Activated naive CD8-positive, alpha-beta T cell (primary cell): ENCODE data around the gene TMC5.

ENCODE experiments used
- H3K27ac Mint-ChIP-seq: one replicate; pipeline ENCODE4 v1.8.0; 2021; ENCODE audit warnings: mixed read lengths
- H3K27me3 Mint-ChIP-seq: one replicate; pipeline ENCODE4 v1.8.0; 2021; ENCODE audit warnings: mixed read lengths
- H3K36me3 Mint-ChIP-seq: one replicate; pipeline ENCODE4 v1.8.0; 2021; ENCODE audit warnings: mixed read lengths
- H3K4me1 Mint-ChIP-seq: one replicate; pipeline ENCODE4 v1.8.0; 2021; ENCODE audit warnings: low read depth, mixed read lengths
- H3K4me3 Mint-ChIP-seq: one replicate; pipeline ENCODE4 v1.8.0; 2021; ENCODE audit warnings: mild to moderate bottlenecking, mixed read lengths
- H3K9me3 Mint-ChIP-seq: one replicate; pipeline ENCODE4 v1.8.0; 2021; ENCODE audit warnings: low read depth, mixed read lengths

Gene TMC5

GRCh38 chr16:19431636-19432340 lies 14.1 kb downstream of the TMC5 start:
- Mint-ChIP-seq H3K36me3 (no peaks in the 10 kb centered on the region), H3K9me3 (no peaks in the 10 kb centered on the region), H3K4me3 (no peak overlapping the region), H3K27me3 (no peaks in the 10 kb centered on the region), H3K27ac (no peak overlapping the region), H3K4me1 (no peaks in the 10 kb centered on the region)

DNA sequence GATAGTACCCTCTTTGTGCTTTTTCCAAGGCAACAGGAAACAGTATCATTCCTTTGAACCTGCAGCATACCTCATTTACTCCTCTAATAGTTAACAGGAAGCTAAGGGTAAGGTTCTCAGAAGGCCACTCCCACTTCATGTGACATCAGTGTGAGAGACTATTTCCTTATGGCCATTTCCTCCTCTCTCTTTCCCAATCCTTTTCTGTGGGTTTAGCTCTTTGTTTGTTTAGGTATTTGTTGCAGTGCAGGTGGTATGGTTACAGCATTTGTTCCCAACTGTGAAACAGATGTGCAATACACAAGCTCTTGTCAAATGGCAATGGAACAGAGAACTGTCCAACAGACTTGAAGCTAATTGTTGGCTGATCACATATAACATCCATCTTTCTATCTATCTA lies 14.7 kb downstream of the TMC5 start:
- H3K27me3 Mint-ChIP-seq = no peaks in the 10 kb centered on the region
- H3K27ac Mint-ChIP-seq = no peak overlapping the region
- no peaks in the 10 kb centered on the region for H3K9me3 Mint-ChIP-seq
- H3K36me3 Mint-ChIP-seq = no peaks in the 10 kb centered on the region
- H3K4me1 Mint-ChIP-seq = no peaks in the 10 kb centered on the region
- H3K4me3 Mint-ChIP-seq = no peak overlapping the region

DNA sequence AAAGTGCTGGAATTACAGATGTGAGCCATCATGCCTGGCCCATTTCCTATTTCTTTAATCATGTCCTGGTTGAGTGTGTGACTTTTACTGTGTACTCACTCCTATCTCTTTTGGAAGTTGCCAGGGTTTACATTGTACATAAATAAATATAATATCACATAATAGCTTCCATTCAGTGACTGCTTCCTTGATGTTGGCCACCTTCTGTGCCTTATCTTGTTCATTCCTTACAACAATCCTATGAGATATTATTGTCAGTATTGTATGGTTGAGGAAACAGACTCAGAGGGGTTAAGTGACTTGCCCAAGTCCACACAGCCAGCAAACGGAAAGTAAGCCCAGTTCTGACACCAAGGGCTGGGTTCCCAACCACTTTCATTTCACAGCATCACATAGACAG lies 16.9 kb downstream of the TMC5 start:
- no peaks in the 10 kb centered on the region for H3K27me3 Mint-ChIP-seq
- no peak overlapping the region for H3K4me3 Mint-ChIP-seq
- H3K4me1 Mint-ChIP-seq = no peaks in the 10 kb centered on the region
- no peaks in the 10 kb centered on the region for H3K9me3 Mint-ChIP-seq
- H3K36me3 Mint-ChIP-seq = no peaks in the 10 kb centered on the region
- H3K27ac Mint-ChIP-seq = no peak overlapping the region

DNA sequence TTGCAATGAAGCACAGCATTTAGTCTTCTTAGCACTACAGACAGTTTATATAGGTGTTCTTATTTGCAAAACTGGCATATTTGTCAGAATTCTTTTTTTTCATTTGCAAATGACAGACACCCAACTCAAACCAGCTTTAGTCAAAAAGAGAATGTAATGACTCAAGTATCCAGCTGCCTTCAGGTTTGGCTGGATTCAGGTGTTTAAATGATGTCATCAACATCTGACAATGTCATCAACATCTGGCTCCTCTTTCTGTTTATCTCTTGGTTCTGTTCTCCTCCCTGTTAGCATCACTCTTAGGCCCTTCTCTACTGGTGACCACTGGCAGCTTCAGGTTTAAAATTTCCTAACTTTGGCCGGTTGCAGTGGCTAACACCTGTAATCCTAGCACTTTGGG lies 18.9 kb downstream of the TMC5 start:
- H3K4me1 Mint-ChIP-seq = no peaks in the 10 kb centered on the region
- no peak overlapping the region for H3K27ac Mint-ChIP-seq
- no peaks in the 10 kb centered on the region for H3K36me3 Mint-ChIP-seq
- peaks cover 2% of the 10 kb centered on the region for H3K27me3 Mint-ChIP-seq
- no peaks in the 10 kb centered on the region for H3K9me3 Mint-ChIP-seq
- H3K4me3 Mint-ChIP-seq = no peak overlapping the region

DNA sequence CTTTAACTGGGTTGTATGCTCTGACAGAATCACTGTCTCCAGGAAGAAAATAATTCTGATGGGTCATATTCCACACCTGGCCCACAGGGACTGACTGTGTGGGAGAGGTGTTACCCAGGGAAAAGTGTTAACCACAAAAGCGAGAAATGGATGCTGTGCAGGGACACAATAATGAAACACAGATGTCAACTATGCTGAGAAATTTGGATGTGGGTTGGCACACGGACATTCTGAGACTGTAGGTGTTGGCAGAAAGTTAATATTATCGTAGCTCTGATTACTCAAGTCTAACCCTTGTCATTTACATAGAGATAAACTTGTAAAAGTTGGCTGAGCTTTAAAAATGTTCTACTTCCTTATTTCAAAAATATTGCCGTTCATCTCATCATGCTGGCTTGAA lies 19.6 kb downstream of the TMC5 start:
- H3K27ac Mint-ChIP-seq = no peak overlapping the region
- H3K27me3 Mint-ChIP-seq = peaks cover 2% of the 10 kb centered on the region
- no peaks in the 10 kb centered on the region for H3K9me3 Mint-ChIP-seq
- H3K36me3 Mint-ChIP-seq = no peaks in the 10 kb centered on the region
- no peaks in the 10 kb centered on the region for H3K4me1 Mint-ChIP-seq
- no peak overlapping the region for H3K4me3 Mint-ChIP-seq

- H3K27ac Mint-ChIP-seq = no peak overlapping the region
- no peaks in the 10 kb centered on the region for H3K9me3 Mint-ChIP-seq
- H3K36me3 Mint-ChIP-seq = no peaks in the 10 kb centered on the region
- H3K4me1 Mint-ChIP-seq = no peaks in the 10 kb centered on the region
- H3K4me3 Mint-ChIP-seq = no peak overlapping the region
- H3K27me3 Mint-ChIP-seq = peaks cover 10% of the 10 kb centered on the region
Observed at GRCh38 chr16:19438739-19439138, 21.1 kb downstream of the TMC5 start.

- no peak overlapping the region for H3K4me3 Mint-ChIP-seq
- H3K9me3 Mint-ChIP-seq = no peaks in the 10 kb centered on the region
- H3K27ac Mint-ChIP-seq = no peak overlapping the region
- peaks cover 11% of the 10 kb centered on the region for H3K27me3 Mint-ChIP-seq
- H3K36me3 Mint-ChIP-seq = no peaks in the 10 kb centered on the region
- no peaks in the 10 kb centered on the region for H3K4me1 Mint-ChIP-seq
Observed at GRCh38 chr16:19439483-19439882, 21.8 kb downstream of the TMC5 start.

DNA sequence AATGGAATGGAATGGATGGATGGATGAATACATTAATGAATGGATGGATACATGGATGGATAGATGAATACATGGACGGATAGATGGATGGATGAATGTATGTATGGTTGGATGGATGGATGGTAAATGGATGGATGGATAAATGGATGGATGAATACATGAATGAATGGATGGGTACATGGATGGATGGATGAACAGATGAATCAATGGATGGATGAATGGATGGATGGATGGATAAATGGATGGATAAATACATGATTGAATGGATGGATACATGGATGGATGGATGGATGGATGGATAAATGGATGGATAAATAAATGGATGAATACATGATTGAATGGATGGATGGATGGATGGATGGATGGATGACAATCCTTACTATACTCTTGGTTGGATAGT lies 26.0 kb downstream of the TMC5 start:
- H3K4me3 Mint-ChIP-seq = no peak overlapping the region
- no peaks in the 10 kb centered on the region for H3K9me3 Mint-ChIP-seq
- H3K36me3 Mint-ChIP-seq = no peaks in the 10 kb centered on the region
- peaks cover 13% of the 10 kb centered on the region for H3K27me3 Mint-ChIP-seq
- no peaks in the 10 kb centered on the region for H3K4me1 Mint-ChIP-seq
- H3K27ac Mint-ChIP-seq = no peak overlapping the region

DNA sequence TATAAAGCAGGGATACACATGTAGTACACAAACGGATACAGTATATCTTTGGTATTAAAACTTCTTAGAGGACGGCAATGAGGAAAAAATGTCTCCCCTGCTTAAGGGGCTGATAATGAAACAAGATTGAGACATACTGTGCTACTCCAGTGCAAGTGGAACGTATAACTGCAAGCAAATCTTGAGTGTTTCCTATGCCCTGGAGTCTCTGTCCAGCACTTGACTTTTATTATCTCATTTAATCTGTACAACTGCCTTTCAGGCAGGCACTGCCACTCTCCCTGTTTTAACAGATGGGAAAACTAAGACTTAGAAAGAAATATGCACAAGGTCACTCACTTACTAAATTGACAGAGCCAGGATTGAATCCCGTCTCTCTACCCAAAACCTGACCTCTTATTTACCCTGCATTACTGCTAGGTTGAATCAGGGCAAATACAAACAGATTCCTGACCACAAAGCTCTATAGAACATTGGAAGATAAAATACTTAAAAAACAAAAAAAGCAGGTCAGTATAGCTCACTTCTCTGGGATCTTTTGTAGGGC lies 28.7 kb downstream of the TMC5 start:
- H3K27me3 Mint-ChIP-seq = peaks cover 13% of the 10 kb centered on the region
- no peaks in the 10 kb centered on the region for H3K4me1 Mint-ChIP-seq
- H3K4me3 Mint-ChIP-seq = no peak overlapping the region
- H3K9me3 Mint-ChIP-seq = no peaks in the 10 kb centered on the region
- H3K27ac Mint-ChIP-seq = no peak overlapping the region
- H3K36me3 Mint-ChIP-seq = no peaks in the 10 kb centered on the region

- Mint-ChIP-seq H3K4me3 (no peak overlapping the region), H3K36me3 (no peaks in the 10 kb centered on the region), H3K27me3 (peaks cover 13% of the 10 kb centered on the region), H3K27ac (no peak overlapping the region), H3K4me1 (no peaks in the 10 kb centered on the region), H3K9me3 (no peaks in the 10 kb centered on the region)
Observed at GRCh38 chr16:19446886-19447285, 29.2 kb downstream of the TMC5 start.

GRCh38 chr16:19450186-19450585 lies 32.5 kb downstream of the TMC5 start:
- H3K4me3 Mint-ChIP-seq = no peak overlapping the region
- H3K27me3 Mint-ChIP-seq = peaks cover 6% of the 10 kb centered on the region
- H3K27ac Mint-ChIP-seq = no peak overlapping the region
- H3K9me3 Mint-ChIP-seq = no peaks in the 10 kb centered on the region
- no peaks in the 10 kb centered on the region for H3K4me1 Mint-ChIP-seq
- H3K36me3 Mint-ChIP-seq = no peaks in the 10 kb centered on the region

GRCh38 chr16:19458722-19459379 lies 41.2 kb downstream of the TMC5 start:
- no peak overlapping the region for H3K4me3 Mint-ChIP-seq
- H3K27ac Mint-ChIP-seq = no peak overlapping the region
- no peaks in the 10 kb centered on the region for H3K4me1 Mint-ChIP-seq
- H3K27me3 Mint-ChIP-seq = peaks cover 10% of the 10 kb centered on the region
- no peaks in the 10 kb centered on the region for H3K36me3 Mint-ChIP-seq
- no peaks in the 10 kb centered on the region for H3K9me3 Mint-ChIP-seq

DNA sequence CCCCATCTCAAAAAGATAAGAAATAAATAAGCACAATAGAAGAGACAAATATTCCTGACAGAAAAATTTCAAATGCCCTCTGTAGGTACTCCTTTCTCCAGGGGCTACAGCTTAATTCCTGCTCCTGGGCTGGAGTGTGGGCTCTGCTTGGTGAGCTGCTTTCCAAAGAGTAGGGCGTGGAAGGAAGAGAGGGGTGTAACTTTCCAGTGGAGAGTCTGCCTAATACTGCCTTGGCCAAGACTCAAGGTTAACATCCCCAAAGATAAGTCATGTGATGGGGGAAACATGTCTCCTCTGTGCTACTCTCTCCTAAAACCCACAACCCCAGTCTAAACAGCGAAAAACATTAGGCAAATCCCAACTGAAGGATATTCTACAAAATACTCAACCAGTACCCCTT lies 42.7 kb downstream of the TMC5 start:
- Mint-ChIP-seq H3K27ac (no peak overlapping the region), H3K4me3 (no peak overlapping the region), H3K27me3 (peaks cover 10% of the 10 kb centered on the region), H3K4me1 (no peaks in the 10 kb centered on the region), H3K36me3 (no peaks in the 10 kb centered on the region), H3K9me3 (no peaks in the 10 kb centered on the region)

DNA sequence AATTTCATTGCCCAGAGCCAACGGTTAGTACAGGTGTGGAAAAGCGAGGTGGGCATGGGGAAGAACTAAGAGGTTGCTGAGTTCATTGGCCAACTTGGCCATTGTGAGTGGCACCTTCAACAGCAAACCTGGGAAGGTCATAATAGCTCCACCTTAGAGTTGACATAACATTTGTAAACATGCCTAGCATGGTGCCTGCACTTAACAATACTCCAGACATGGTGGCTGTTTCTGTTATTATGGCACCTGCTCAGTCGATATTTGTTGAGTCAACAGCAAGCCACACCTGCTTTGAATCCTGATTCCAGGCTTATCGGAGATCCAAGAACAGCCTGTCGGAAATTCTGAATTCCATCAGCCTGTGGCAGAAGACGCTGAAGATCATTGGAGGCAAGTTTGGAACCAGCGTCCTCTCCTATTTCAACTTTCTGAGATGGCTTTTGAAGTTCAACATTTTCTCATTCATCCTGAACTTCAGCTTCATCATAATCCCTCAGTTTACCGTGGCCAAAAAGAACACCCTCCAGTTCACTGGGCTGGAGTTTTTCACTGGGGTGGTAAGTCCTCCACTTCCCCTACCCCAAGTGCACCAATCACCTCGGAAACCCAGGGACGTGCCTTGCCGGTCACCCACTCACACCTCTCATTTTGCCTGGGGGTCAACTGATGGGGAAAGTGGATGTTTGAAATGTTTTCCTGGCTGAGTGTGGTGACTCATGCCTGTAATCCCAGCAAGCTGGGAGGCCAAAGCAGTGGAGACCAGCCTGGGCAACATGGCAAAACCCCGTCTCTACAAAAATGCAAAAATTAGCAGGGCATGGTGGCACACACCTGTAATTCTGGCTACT lies 46.0 kb downstream of the TMC5 start:
- Mint-ChIP-seq H3K27ac (no peak overlapping the region), H3K4me3 (no peak overlapping the region), H3K27me3 (peaks cover 9% of the 10 kb centered on the region), H3K9me3 (no peaks in the 10 kb centered on the region), H3K4me1 (no peaks in the 10 kb centered on the region), H3K36me3 (no peaks in the 10 kb centered on the region)

DNA sequence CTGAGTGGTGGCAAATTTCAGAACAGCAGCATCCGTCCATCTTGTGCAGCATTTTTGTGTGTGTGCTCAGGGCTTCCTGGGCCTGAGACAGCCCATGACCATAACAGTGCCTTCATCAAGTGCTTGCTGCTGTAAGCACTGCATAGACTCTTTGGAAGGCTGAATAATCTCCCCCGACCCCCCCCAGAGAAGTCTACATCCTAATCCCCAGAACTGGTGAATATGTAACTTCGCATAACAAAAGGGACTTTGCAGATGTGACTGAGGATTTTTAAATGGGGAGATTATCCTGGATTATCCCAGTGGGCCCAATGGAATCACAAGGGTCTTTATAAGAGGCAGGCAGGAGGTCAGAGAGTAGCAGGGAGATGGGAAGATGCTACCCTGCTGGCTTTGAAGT lies 50.6 kb downstream of the TMC5 start:
- no peaks in the 10 kb centered on the region for H3K36me3 Mint-ChIP-seq
- H3K9me3 Mint-ChIP-seq = no peaks in the 10 kb centered on the region
- no peaks in the 10 kb centered on the region for H3K27me3 Mint-ChIP-seq
- H3K27ac Mint-ChIP-seq = no peak overlapping the region
- no peaks in the 10 kb centered on the region for H3K4me1 Mint-ChIP-seq
- no peak overlapping the region for H3K4me3 Mint-ChIP-seq
